SK-N-SH (cell line): ENCODE measurements around the gene PAXX. TPM values are rescaled to one million over a fixed set of nuclear protein-coding genes. Genes with fewer than 3 reads are reported as not detected.
"Not testable (repeated sequence)": the region's sequence is repeated elsewhere in the genome, so short reads cannot be mapped to it uniquely, and the experiment has no call there.

Experiments
- CTCF ChIA-PET: fragments of 300-600, 350-600 bp; formaldehyde crosslinking; extraction: SDS; loops from one replicate; lab custom pipeline; 2021; lab: Yijun Ruan, JAX
- POLR2A ChIA-PET: fragments of 350-600 bp; sonication (Branson Sonifier 250); formaldehyde crosslinking; extraction: SDS; loops from one replicate; lab custom pipeline; 2020; ENCODE audit warnings: antibody characterized with exemption, inconsistent platforms; lab: Yijun Ruan, JAX
- DNase-seq: peaks from one replicate; pipeline ENCODE4 v3.0.0; 2012
- H2AFZ ChIP-seq: fragments of 200-600 bp; sonication (generic); 2 replicates; pipeline ENCODE4 v1.8.1; 2016; ENCODE audit warnings: antibody characterized with exemption, mild to moderate bottlenecking, low read depth
- H3F3A ChIP-seq: fragments of 200-600 bp; sonication (generic); replicated peaks from 2 replicates; pipeline ENCODE3; 2016; ENCODE audit warnings: antibody characterized with exemption, mild to moderate bottlenecking; ENCODE audit not compliant: insufficient read depth
- H3K27ac ChIP-seq, 2 experiments: fragments of 200-500 bp in 1 of 2; fragments of 200-600 bp in 1 of 2; sonication (Bioruptor generic) in 1 of 2; sonication (generic), shearing (Covaris generic) in 1 of 2; 2 replicates each; pipeline versions ENCODE4 v1.5.1 to v1.6.1; 2014 to 2016; ENCODE audit warnings: low read depth in 2 of 2, inconsistent platforms in 1 of 2, low read length in 1 of 2, mild to moderate bottlenecking in 1 of 2, mixed read lengths in 1 of 2
- H3K27me3 ChIP-seq: fragments of 200-600 bp; sonication (generic), shearing (Covaris generic); 2 replicates; pipeline ENCODE4 v1.6.1; 2016; ENCODE audit warnings: mixed run types; ENCODE audit not compliant: insufficient read depth
- H3K36me3 ChIP-seq, 2 experiments: fragments of 200-500 bp in 1 of 2; fragments of 200-600 bp in 1 of 2; sonication (Bioruptor generic) in 1 of 2; sonication (generic) in 1 of 2; replicated peaks in 1 of 2; 2 replicates each; pipeline versions ENCODE3 to v1.5.1; 2014 to 2016; ENCODE audit warnings: low read length in 1 of 2, mild to moderate bottlenecking in 1 of 2; ENCODE audit not compliant: insufficient read depth in 2 of 2, control insufficient read depth in 1 of 2
- H3K4me1 ChIP-seq, 2 experiments: fragments of 200-500 bp in 1 of 2; fragments of 200-600 bp in 1 of 2; sonication (Bioruptor generic) in 1 of 2; sonication (generic), shearing (Covaris generic) in 1 of 2; 2 replicates each; pipeline versions ENCODE4 v1.5.1 to v1.6.1; 2014 to 2016; ENCODE audit warnings: low read depth in 1 of 2, low read length in 1 of 2, mixed run types in 1 of 2; ENCODE audit not compliant: insufficient read depth in 2 of 2, control insufficient read depth in 1 of 2
- H3K4me2 ChIP-seq: fragments of 200-600 bp; sonication (generic), shearing (Covaris generic); 2 replicates; pipeline ENCODE4 v1.6.1; 2017; ENCODE audit warnings: mixed run types
- H3K4me3 ChIP-seq, 2 experiments: fragments of 200-500 bp in 1 of 2; fragments of 200-600 bp in 1 of 2; sonication (Bioruptor generic) in 1 of 2; sonication (generic), shearing (Covaris generic) in 1 of 2; 2 replicates each; pipeline versions ENCODE4 v1.5.1 to v1.8.1; 2014 to 2016; ENCODE audit warnings: low read depth in 2 of 2, inconsistent platforms in 1 of 2, low read length in 1 of 2, mild to moderate bottlenecking in 1 of 2, mixed read lengths in 1 of 2, moderate library complexity in 1 of 2
- H3K79me2 ChIP-seq: fragments of 200-600 bp; sonication (generic); 2 replicates; pipeline ENCODE4 v1.8.1; 2017; ENCODE audit warnings: mild to moderate bottlenecking; ENCODE audit not compliant: insufficient read depth
- H3K9ac ChIP-seq: fragments of 200-600 bp; sonication (generic); 2 replicates; pipeline ENCODE4 v1.6.1; 2017; ENCODE audit warnings: mixed run types
- H3K9me2 ChIP-seq: fragments of 200-600 bp; sonication (generic); 2 replicates; pipeline ENCODE4 v1.6.1; 2017; ENCODE audit warnings: mixed run types
- H3K9me3 ChIP-seq: fragments of 200-600 bp; sonication (generic); 2 replicates; pipeline ENCODE4 v1.6.1; 2017; ENCODE audit warnings: mixed run types, mild to moderate bottlenecking, moderate library complexity
- H4K20me1 ChIP-seq: fragments of 200-600 bp; sonication (generic); 2 replicates; pipeline ENCODE4 v1.6.1; 2017; ENCODE audit warnings: mild to moderate bottlenecking, mixed run types; ENCODE audit not compliant: insufficient read depth
- CTCF ChIP-seq: fragments of 200-600 bp; sonication (generic); IDR thresholded peaks from 2 replicates; pipeline ENCODE4 v1.6.1; 2017; ENCODE audit warnings: antibody characterized with exemption, mild to moderate bottlenecking, moderate library complexity
- ELF1 ChIP-seq: IDR thresholded peaks from 2 replicates; pipeline ENCODE4 v1.4.0; 2012
- EP300 ChIP-seq, 2 experiments: IDR thresholded peaks; 2 replicates each; pipeline versions ENCODE4 v1.4.0 to v1.6.1; 2012; ENCODE audit warnings: borderline replicate concordance in 1 of 2, low read depth in 1 of 2, low read length in 1 of 2
- FOSL2 ChIP-seq: IDR thresholded peaks from 2 replicates; pipeline ENCODE4 v1.4.0; 2012; ENCODE audit warnings: low read depth, mild to moderate bottlenecking, moderate library complexity, borderline replicate concordance
- GABPA ChIP-seq: IDR thresholded peaks from 2 replicates; pipeline ENCODE4 v1.4.0; 2012; ENCODE audit warnings: low read depth, mild to moderate bottlenecking
- GATA2 ChIP-seq: sonication (generic); formaldehyde crosslinking; IDR thresholded peaks from 2 replicates; pipeline ENCODE4 v1.5.0; 2020; ENCODE audit warnings: mild to moderate bottlenecking, missing genetic modification reagents
- MEF2A ChIP-seq: IDR thresholded peaks from 2 replicates; pipeline ENCODE4 v1.4.0; 2012; ENCODE audit warnings: low read depth, borderline replicate concordance
- POLR2AphosphoS5 ChIP-seq: IDR thresholded peaks from 2 replicates; pipeline ENCODE4 v1.6.1; 2012; ENCODE audit warnings: low read depth, low read length
- RAD21 ChIP-seq: IDR thresholded peaks from 2 replicates; pipeline ENCODE4 v1.6.1; 2012; ENCODE audit warnings: mild to moderate bottlenecking, low read length
- RCOR1 ChIP-seq: fragments of 150-350 bp; IDR thresholded peaks from 2 replicates; pipeline ENCODE4 v1.6.1; 2017; ENCODE audit warnings: antibody characterized with exemption, low read length
- RFX5 ChIP-seq: IDR thresholded peaks from 2 replicates; pipeline ENCODE4 v1.6.1; 2012; ENCODE audit warnings: mild to moderate bottlenecking, improper control_type of control experiment, low read length
- SMC3 ChIP-seq: IDR thresholded peaks from 2 replicates; pipeline ENCODE4 v1.6.1; 2012; ENCODE audit warnings: low read depth, low read length, improper control_type of control experiment
- TAF1 ChIP-seq: IDR thresholded peaks from 2 replicates; pipeline ENCODE4 v1.6.1; 2012; ENCODE audit warnings: low read depth, mild to moderate bottlenecking, low read length, moderate library complexity, borderline replicate concordance
- TCF12 ChIP-seq: IDR thresholded peaks from 2 replicates; pipeline ENCODE4 v1.4.0; 2012
- TEAD4 ChIP-seq: IDR thresholded peaks from 2 replicates; pipeline ENCODE4 v1.4.0; 2012; ENCODE audit warnings: mild to moderate bottlenecking, borderline replicate concordance; ENCODE audit not compliant: insufficient read depth
- WGBS: methylation state at CpG from one replicate; pipeline ENCODE4 v1.1.6; 2017; ENCODE audit warnings: low lambda C conversion rate; 5-methylcytosine and 5-hydroxymethylcytosine counted together
- polyA plus RNA-seq, 3 experiments: library from polyadenylated mRNA; depleted of rRNA; stranded (reverse); fragments of >200 nt; gene quantifications; 2 replicates each; pipeline ENCODE4 v1.2.3, GENCODE V29; 2012

Gene PAXX
- polyA plus RNA-seq, 1 of the 3 experiments (the other 2 are of a cell fraction): 52.9 TPM

DNA sequence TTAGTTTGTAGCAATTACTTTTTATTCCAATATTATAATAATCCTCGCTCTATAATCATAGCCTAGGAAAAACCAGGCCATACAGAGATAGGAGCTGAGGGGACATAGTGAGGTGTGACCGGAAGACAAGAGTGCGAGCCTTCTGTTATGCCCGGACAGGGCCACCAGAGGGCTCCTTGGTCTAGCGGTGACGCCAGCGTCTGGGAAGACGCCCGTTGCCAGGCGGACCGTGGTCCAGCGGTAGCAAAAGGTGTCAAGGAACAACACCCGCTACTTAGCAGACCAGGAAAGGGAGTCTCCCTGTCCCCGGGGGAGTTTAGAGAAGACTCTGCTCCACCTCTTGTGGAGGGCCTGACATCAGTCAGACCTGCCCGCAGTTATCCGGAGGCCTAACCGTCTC is 12.1 kb downstream of the PAXX start:
- POLR2A ChIA-PET, H3K9ac ChIP-seq, H3K9me2 ChIP-seq, H3K9me3 ChIP-seq, H3K4me1 ChIP-seq, H3K4me3 ChIP-seq, H3K27me3 ChIP-seq, H3K27ac ChIP-seq, H4K20me1 ChIP-seq, H2AFZ ChIP-seq, H3K36me3 ChIP-seq, H3K4me2 ChIP-seq, H3F3A ChIP-seq, H3K79me2 ChIP-seq, DNase-seq: not testable (repeated sequence)
- CTCF ChIA-PET: interaction anchor here (1.7 to 1.9 kb wide), 2 partner anchors 22 to 31 kb away, joined by 5 to 6 read pairs; no protein-coding TSS in a partner anchor
- WGBS: 45% methylated on average over 13 of the region's 17 CpGs
- TF ChIP-seq SMC3: peak; percentile 18; the same call in 1 of the 2 replicates
- TF ChIP-seq CTCF: peak; percentile 52
- TF ChIP-seq, all 33 proteins: peak for 2; not testable (repeated sequence) for 31

- H3K4me1 ChIP-seq: no peaks in the 10 kb centered on the region
- TF ChIP-seq RFX5 (no peak), ELF1 (no peak), RAD21 (no peak), TCF12 (no peak), GABPA (no peak), POLR2AphosphoS5 (no peak), TEAD4 (no peak), FOSL2 (no peak), MEF2A (no peak), EP300 (IDR thresholded peaks at IDR 0.05; ENCODE audit: borderline replicate concordance in 1 of 2, low read depth in 1 of 2, low read length in 1 of 2) (no peak), TAF1 (no peak), GATA2 (CRISPR knock-in tag) (no peak), RCOR1 (no peak)
- H4K20me1 ChIP-seq: no peaks in the 10 kb centered on the region
- no peak overlapping the region for H2AFZ ChIP-seq
- H3K36me3 ChIP-seq: peaks cover 0 to 6% of the 10 kb centered on the region in 2 experiments
- no peaks in the 10 kb centered on the region for H3K79me2 ChIP-seq
- no peak overlapping the region for H3K9ac ChIP-seq
- H3K9me2 ChIP-seq: no peaks in the 10 kb centered on the region
- H3F3A ChIP-seq: no peaks in the 10 kb centered on the region
- CTCF ChIA-PET: interaction anchor here (0.6 to 3.1 kb wide), 5 partner anchors 13 to 62 kb away, joined by 3 to 16 read pairs (median 3); partner anchors contain the start of gene ABCA2
- H3K9me3 ChIP-seq: no peaks in the 10 kb centered on the region
- H3K4me3 ChIP-seq: no peak overlapping the region
- DNase-seq: no peak
- 86% methylated on average over 18 of the region's 24 CpGs for WGBS
- H3K27ac ChIP-seq: no peak overlapping the region
- H3K27me3 ChIP-seq: no peaks in the 10 kb centered on the region
- H3K4me2 ChIP-seq: no peak overlapping the region
- POLR2A ChIA-PET: no interaction called here
Observed at GRCh38 chr9:137006116-137007003, 14.1 kb downstream of the PAXX start.
